ENCODE data around the gene ASB2. TPM values are rescaled to one million over a fixed set of nuclear protein-coding genes. Genes with fewer than 3 reads are reported as not detected.

ASB2 gene
- total RNA-seq, 2 experiments from 2014 or later: 21.3 to 24.0 TPM

DNA sequence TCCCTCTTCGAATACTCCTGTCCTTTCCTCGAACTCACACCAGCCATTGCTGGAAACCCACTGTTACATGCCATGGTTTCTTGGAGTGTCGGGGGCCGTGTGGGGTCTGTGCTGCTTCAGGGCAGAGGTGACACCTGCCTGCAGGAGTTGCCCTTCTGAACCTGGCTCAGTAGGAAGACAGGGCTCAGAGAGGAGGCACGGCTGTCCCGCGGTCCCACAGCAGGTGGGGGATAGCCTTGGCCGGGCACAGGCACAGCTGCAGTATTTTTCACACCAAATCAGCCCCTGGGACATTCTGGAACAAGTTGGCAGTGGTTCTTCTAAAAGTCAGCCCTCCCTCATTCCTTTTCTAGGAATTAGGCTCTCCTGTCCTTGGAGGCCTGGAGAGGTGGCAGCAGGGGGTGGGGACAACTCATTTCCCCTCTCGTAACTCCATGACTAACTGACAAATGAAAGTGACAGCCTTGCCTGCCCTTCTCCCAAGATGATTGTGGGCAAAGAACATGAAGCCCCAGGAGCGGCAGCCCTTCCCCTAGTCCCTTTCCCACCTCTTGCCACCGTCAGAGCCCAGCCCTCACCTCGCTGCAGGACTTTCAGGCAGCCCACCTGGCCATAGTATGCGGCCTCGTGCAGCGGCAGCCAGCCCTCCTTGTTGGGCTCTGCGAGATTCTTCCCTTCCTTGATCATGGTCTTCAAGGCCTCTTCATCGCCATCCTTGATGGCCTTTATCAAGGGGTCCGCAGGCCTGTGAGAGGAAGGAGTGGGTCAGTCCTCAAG lies 22.4 kb downstream of the ASB2 start:
- POLR2A ChIA-PET: interaction anchor here (1.3 to 9.9 kb wide), 5 partner anchors 9 to 19 kb away, joined by 3 to 190 read pairs (median 8); partner anchors contain the start of gene ASB2

DNA sequence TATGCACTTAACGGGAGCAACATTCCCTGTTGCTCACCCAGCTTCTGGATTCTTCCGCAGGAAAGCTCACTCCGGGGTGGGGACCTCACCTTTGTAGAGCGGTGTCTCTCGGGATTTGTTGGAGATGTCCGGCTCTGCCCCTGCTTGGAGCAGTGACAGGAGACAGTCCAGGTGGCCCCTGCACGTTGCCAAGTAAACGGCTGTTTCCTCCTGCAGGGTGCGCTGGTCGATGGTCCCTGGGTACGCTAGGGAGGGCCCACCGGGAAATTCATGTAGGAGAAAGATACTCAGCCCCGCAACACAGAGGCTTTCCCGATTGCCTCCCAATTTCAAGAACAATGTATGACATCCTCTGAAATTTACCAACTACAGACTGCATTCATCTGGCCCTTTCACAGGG lies 23.1 kb downstream of the ASB2 start:
- POLR2A ChIA-PET: interaction anchor here (0.9 to 1.5 kb wide), 4 partner anchors 10 to 25 kb away, joined by 3 to 8 read pairs (median 4); no protein-coding TSS in a partner anchor
- peaks cover 3% of the 10 kb centered on the region for H3K36me3 Mint-ChIP-seq
- no peak for DNase-seq

More for the DNA sequence above, 22.4 kb downstream of the ASB2 start:
- peaks cover 3% of the 10 kb centered on the region for H3K36me3 Mint-ChIP-seq
- H3K4me1 Mint-ChIP-seq: peaks cover 66% of the 10 kb centered on the region
- H3K4me3 Mint-ChIP-seq: peak overlapping the region; percentile 80
- H3K27ac Mint-ChIP-seq: peak overlapping the region; percentile 84
- no peak for DNase-seq
- ATAC-seq (ENCODE audit: low read depth): no peak
- H3K27me3 Mint-ChIP-seq: no peaks in the 10 kb centered on the region
- H3K9me3 Mint-ChIP-seq: no peaks in the 10 kb centered on the region

GRCh38 chr14:93952829-93953228 lies 23.5 kb downstream of the ASB2 start:
- Mint-ChIP-seq H3K9me3 (no peaks in the 10 kb centered on the region), H3K36me3 (peaks cover 3% of the 10 kb centered on the region), H3K4me1 (peaks cover 56% of the 10 kb centered on the region), H3K27me3 (no peaks in the 10 kb centered on the region), H3K4me3 (no peak overlapping the region), H3K27ac (no peak overlapping the region)
- no peak for ATAC-seq (ENCODE audit: low read depth)
- no peak for DNase-seq
- POLR2A ChIA-PET: interaction anchor here (0.9 to 1.5 kb wide), 5 partner anchors 9 to 25 kb away, joined by 3 to 8 read pairs (median 3); no protein-coding TSS in a partner anchor

More for the DNA sequence above, 23.1 kb downstream of the ASB2 start:
- ATAC-seq (ENCODE audit: low read depth): no peak
- Mint-ChIP-seq H3K4me1 (peaks cover 60% of the 10 kb centered on the region), H3K4me3 (peak overlapping the region; percentile 29), H3K9me3 (no peaks in the 10 kb centered on the region), H3K27me3 (no peaks in the 10 kb centered on the region), H3K27ac (no peak overlapping the region)

DNA sequence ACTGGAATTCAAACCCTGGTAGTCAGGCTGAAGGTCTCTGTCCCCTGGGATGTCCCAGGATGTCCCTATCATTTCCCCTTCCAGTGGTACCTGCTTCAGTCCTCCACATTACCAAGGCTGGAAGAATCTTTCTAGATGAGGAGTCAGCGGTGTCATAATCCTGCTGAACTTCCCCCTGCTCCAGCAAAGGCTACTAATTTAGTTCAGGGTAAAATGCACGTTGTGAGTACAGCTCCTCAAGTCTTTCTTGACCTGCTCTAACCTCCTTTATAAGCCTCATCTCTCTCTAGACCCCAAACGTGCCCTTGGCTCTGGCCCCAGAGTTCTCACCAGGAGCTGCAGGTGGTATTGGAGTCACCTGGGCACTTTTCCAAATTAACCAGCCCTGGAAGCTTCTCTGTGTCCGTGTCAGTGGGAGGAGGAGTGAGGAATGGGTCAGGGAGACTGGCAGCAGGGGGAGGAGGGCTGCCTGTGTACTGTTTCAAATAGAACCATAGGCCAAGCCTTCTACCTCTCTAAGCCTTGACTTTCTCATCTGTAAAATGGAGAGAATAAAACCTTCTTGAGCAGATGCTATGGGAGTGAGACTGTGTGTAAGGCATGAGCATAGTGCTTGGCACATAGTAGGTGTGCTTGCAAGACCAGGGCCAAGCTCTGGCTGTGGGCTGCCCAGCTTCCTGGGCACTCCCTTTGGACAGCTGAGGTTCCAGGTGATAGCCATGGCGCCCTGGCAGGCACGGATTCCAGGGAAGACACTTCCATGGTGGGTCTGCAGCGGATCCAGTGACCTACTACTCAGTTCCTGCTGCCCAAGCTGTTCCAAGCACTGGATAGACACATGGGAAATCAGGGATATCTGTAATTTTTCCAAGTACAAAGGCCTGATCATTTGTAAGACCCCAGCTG lies 24.5 kb downstream of the ASB2 start:
- Mint-ChIP-seq H3K36me3 (peaks cover 3% of the 10 kb centered on the region), H3K4me3 (no peak overlapping the region), H3K27ac (peak overlapping the region; percentile 58), H3K9me3 (no peaks in the 10 kb centered on the region), H3K4me1 (peaks cover 47% of the 10 kb centered on the region), H3K27me3 (no peaks in the 10 kb centered on the region)
- no peak for ATAC-seq (ENCODE audit: low read depth)
- POLR2A ChIA-PET: interaction anchor here (0.6 to 1.5 kb wide), 6 partner anchors 8 to 177 kb away, joined by 3 to 8 read pairs (median 4); no protein-coding TSS in a partner anchor
- no peak for DNase-seq

DNA sequence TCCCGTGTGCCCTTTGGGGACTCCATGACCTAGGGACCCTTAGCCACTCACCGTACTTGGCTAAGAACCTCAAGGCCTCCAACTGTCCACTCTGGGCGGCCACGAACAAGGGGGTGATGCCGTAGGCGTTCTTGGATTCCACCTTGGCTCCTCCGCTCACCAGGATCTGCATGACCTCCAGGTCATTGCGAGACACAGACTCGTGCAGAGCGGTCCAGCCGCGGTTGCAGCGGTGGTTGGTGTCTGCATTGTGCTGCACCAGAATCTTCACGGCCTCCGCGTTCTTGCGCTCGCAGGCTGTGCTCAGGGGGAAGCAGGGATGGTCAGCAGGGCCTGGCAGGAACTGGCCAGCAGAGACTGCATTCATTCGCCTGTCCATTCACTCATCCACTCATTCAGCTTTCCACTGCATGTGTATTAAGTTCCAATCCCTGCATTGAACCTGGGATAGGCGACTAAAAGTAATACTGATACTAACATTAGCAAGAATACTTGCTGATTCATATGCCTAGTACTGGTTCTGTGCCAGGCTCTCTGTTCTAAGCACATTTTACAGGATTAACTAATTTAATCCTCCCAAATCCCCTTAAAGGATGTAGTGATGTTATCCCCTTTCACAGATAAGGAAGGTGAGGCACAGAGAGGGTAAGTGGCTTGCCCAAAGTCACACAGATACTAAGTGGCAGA lies 25.3 kb downstream of the ASB2 start:
- Mint-ChIP-seq H3K27me3 (no peaks in the 10 kb centered on the region), H3K4me1 (peaks cover 40% of the 10 kb centered on the region), H3K36me3 (peaks cover 3% of the 10 kb centered on the region), H3K27ac (no peak overlapping the region), H3K4me3 (no peak overlapping the region), H3K9me3 (no peaks in the 10 kb centered on the region)
- POLR2A ChIA-PET: interaction anchor here (0.9 kb wide), 1 partner anchor 19 kb away, joined by 3 read pairs; no protein-coding TSS in a partner anchor
- no peak for DNase-seq
- no peak for ATAC-seq (ENCODE audit: low read depth)

GRCh38 chr14:93949511-93950075 lies 26.8 kb downstream of the ASB2 start:
- peaks cover 25% of the 10 kb centered on the region for H3K4me1 Mint-ChIP-seq
- H3K4me3 Mint-ChIP-seq: no peak overlapping the region
- DNase-seq (no peak), ATAC-seq (ENCODE audit: low read depth) (no peak)
- POLR2A ChIA-PET: interaction anchor here (1.1 to 1.9 kb wide), 2 partner anchors 14 to 29 kb away, joined by 3 to 4 read pairs; no protein-coding TSS in a partner anchor
- H3K27ac Mint-ChIP-seq: no peak overlapping the region
- H3K36me3 Mint-ChIP-seq: peaks cover 3% of the 10 kb centered on the region
- H3K27me3 Mint-ChIP-seq: no peaks in the 10 kb centered on the region
- no peaks in the 10 kb centered on the region for H3K9me3 Mint-ChIP-seq

- POLR2A ChIA-PET: interaction anchor here (0.6 to 1.3 kb wide), 2 partner anchors 23 to 1209 kb away, joined by 4 to 8 read pairs; no protein-coding TSS in a partner anchor
- Mint-ChIP-seq H3K9me3 (no peaks in the 10 kb centered on the region), H3K27me3 (no peaks in the 10 kb centered on the region), H3K36me3 (peaks cover 3% of the 10 kb centered on the region), H3K4me3 (no peak overlapping the region), H3K27ac (peak overlapping the region; percentile 12), H3K4me1 (peaks cover 6% of the 10 kb centered on the region)
- ATAC-seq (ENCODE audit: low read depth) (no peak), DNase-seq (no peak)
These were observed 29.1 kb downstream of the ASB2 start for GRCh38 chr14:93947282-93947681.

DNA sequence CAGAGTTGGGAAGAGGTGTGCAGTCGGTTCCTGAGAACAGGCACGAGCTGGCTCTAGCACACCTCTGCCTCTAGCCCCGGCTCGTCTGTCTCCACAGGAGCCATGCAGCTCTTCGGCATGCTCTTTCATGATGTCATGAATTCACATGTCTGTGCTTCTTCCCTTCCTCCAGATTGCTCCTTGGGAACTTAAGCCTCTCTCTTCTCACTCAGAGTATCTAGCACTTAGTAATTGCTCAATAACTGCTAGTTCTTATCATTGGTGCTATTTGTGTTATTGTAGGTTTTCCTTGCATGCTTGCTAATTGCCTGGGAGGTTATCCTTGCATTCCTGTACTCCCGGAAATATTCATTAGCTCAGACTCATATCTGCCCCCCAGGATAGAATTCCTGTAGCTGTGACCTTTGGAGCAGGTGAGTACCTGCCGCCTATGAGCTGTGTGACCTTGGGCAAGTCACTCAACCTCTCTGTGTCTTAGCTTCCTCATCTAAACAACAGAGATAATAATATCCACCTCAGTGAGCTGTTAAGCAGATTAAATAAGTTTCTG lies 29.8 kb downstream of the ASB2 start:
- ATAC-seq (ENCODE audit: low read depth): no peak
- Mint-ChIP-seq H3K27ac (no peak overlapping the region), H3K36me3 (peaks cover 3% of the 10 kb centered on the region), H3K27me3 (no peaks in the 10 kb centered on the region), H3K4me3 (no peak overlapping the region), H3K4me1 (peaks cover 6% of the 10 kb centered on the region), H3K9me3 (no peaks in the 10 kb centered on the region)
- no peak for DNase-seq
- POLR2A ChIA-PET: interaction anchor here (1.3 kb wide), 1 partner anchor 24 kb away, joined by 8 read pairs; no protein-coding TSS in a partner anchor

DNA sequence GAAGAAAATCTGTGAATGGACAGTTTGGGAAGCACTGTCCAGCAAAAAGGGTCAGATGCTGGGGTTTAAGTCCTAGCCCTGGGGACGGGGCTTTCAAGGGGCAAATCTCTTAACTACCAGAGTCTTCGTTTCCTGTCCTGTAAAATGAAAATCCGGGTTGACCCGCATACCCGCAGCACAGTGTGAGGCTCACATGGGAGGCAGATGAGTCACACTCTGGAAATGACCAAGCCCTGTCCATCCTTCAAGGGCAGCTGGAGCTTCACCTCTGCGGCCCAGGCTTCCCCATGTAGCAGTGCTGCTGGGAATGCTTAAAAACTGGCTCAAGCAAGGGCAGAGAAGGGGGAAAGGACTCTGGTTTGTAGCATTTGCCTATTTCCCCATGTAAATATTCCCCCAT lies 30.3 kb downstream of the ASB2 start:
- H3K4me3 Mint-ChIP-seq: no peak overlapping the region
- no peaks in the 10 kb centered on the region for H3K9me3 Mint-ChIP-seq
- H3K27ac Mint-ChIP-seq: no peak overlapping the region
- ATAC-seq (ENCODE audit: low read depth): no peak
- no peak for DNase-seq
- peaks cover 3% of the 10 kb centered on the region for H3K36me3 Mint-ChIP-seq
- no peaks in the 10 kb centered on the region for H3K27me3 Mint-ChIP-seq
- H3K4me1 Mint-ChIP-seq: peaks cover 6% of the 10 kb centered on the region
- POLR2A ChIA-PET: interaction anchor here (1.3 kb wide), 1 partner anchor 24 kb away, joined by 8 read pairs; no protein-coding TSS in a partner anchor

- H3K27ac Mint-ChIP-seq: no peak overlapping the region
- DNase-seq: no peak
- POLR2A ChIA-PET: no interaction called here
- peaks cover 4% of the 10 kb centered on the region for H3K36me3 Mint-ChIP-seq
- H3K27me3 Mint-ChIP-seq: no peaks in the 10 kb centered on the region
- H3K4me3 Mint-ChIP-seq: no peak overlapping the region
- no peaks in the 10 kb centered on the region for H3K9me3 Mint-ChIP-seq
- peaks cover 6% of the 10 kb centered on the region for H3K4me1 Mint-ChIP-seq
- ATAC-seq (ENCODE audit: low read depth): no peak
These were observed 31.3 kb downstream of the ASB2 start for GRCh38 chr14:93945070-93945399.

DNA sequence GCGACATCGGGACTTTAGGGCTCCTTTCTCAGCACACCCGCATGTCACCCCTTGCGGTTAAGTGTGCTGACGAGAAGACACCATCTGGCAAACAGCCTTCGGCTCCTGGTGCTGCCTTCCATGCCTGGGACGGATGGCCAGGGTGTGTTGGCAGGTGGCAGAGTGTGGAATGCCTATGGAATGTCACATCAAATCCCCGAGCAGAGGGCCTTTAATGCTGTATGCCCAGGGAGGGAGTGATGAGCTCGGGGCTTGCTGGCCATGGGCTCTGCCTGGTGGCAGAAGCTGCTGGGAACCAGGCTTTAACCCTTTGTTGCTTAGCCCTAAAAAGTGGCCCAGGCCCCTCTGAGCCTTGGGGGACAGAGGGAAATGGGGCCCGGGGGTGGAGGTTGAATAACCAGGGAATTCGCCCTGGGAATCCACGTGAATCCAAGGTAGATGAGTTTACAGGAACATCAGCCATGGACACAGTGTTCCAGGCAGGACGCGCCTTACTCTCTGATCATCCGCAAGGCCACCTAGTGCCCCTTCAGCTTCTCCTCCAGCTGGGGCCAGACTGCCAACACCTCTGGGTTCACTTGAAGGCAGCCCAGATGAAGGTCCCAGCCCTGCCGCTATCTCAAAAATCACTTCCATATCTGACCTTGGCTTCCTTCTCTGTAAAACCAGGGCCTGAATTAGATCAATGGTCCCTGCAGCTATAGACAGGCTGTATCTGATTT lies 31.9 kb downstream of the ASB2 start:
- Mint-ChIP-seq H3K4me1 (peaks cover 8% of the 10 kb centered on the region), H3K4me3 (no peak overlapping the region), H3K27ac (no peak overlapping the region), H3K27me3 (no peaks in the 10 kb centered on the region), H3K36me3 (peaks cover 3% of the 10 kb centered on the region), H3K9me3 (no peaks in the 10 kb centered on the region)
- POLR2A ChIA-PET: no interaction called here
- ATAC-seq (ENCODE audit: low read depth): no peak
- no peak for DNase-seq

DNA sequence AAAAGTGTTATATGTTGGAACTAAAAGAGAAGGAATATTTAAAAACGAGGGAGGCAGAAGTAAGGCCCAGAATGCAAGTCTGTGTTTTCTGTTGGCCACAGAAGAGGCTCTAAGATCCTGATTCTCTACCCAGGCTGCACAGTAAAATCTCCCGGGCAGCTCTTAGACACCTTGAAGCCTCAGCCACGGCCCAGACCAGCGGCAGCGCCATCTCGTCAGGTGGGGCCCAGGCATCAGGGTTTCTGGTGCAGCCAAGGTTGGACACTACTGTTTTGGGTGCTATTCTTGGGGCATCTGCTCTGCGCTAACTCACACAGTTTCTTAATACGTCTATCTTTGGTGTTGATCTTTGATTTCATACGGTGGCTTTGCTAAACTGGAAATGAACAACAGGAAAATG lies 32.4 kb downstream of the ASB2 start:
- H3K36me3 Mint-ChIP-seq: peaks cover 3% of the 10 kb centered on the region
- no peaks in the 10 kb centered on the region for H3K9me3 Mint-ChIP-seq
- DNase-seq (no peak), ATAC-seq (ENCODE audit: low read depth) (no peak)
- POLR2A ChIA-PET: interaction anchor here (1.0 kb wide), 1 partner anchor 9 kb away, joined by 3 read pairs; no protein-coding TSS in a partner anchor
- no peak overlapping the region for H3K27ac Mint-ChIP-seq
- H3K4me3 Mint-ChIP-seq: no peak overlapping the region
- H3K4me1 Mint-ChIP-seq: peaks cover 8% of the 10 kb centered on the region
- H3K27me3 Mint-ChIP-seq: no peaks in the 10 kb centered on the region
